CD14-positive monocyte (primary cell): ENCODE results near the gene TMC7. TPM values are rescaled to one million over a fixed set of nuclear protein-coding genes. Genes with fewer than 3 reads are reported as not detected.

Source experiments
- DNase-seq, 3 donors: peaks; one replicate each; pipeline ENCODE4 v3.0.0-alpha.2; 2011 to 2022
- H2AFZ ChIP-seq: 2 replicates; pipeline ENCODE4 v1.6.0; 2012; ENCODE audit warnings: mild to moderate bottlenecking, low read depth, low read length, inconsistent platforms; ENCODE audit not compliant: insufficient read depth, poor library complexity, severe bottlenecking
- H3K27ac ChIP-seq, 2 donors: 1 replicate in 1 of 2; 2 replicates in 1 of 2; pipeline ENCODE4 v1.5.1; 2012 to 2013; ENCODE audit warnings: low read length in 2 of 2, control low read depth in 1 of 2, inconsistent platforms in 1 of 2, low read depth in 1 of 2, mild to moderate bottlenecking in 1 of 2
- H3K27me3 ChIP-seq, 2 donors: one replicate each; pipeline versions ENCODE4 v1.6.0 to v1.6.1; 2011 to 2013; ENCODE audit warnings: low read length in 2 of 2; ENCODE audit not compliant: control insufficient read depth in 2 of 2, insufficient read depth in 2 of 2
- H3K36me3 ChIP-seq, 2 donors: replicated peaks in 1 of 2; 1 replicate in 1 of 2; 2 replicates in 1 of 2; pipeline versions ENCODE4 v1.5.1 to v1.6.1; 2012 to 2013; ENCODE audit warnings: low read length in 2 of 2, control low read depth in 1 of 2, inconsistent platforms in 1 of 2, mild to moderate bottlenecking in 1 of 2; ENCODE audit not compliant: insufficient read depth in 2 of 2, control insufficient read depth in 1 of 2
- H3K4me1 ChIP-seq, 2 donors: 1 replicate in 1 of 2; 2 replicates in 1 of 2; pipeline versions ENCODE4 v1.5.1 to v1.6.1; 2012 to 2013; ENCODE audit warnings: low read length in 2 of 2, control low read depth in 1 of 2, inconsistent platforms in 1 of 2, mild to moderate bottlenecking in 1 of 2, moderate library complexity in 1 of 2; ENCODE audit not compliant: insufficient read depth in 2 of 2, control insufficient read depth in 1 of 2
- H3K4me2 ChIP-seq: replicated peaks from 2 replicates; pipeline ENCODE3; 2012; ENCODE audit warnings: low read length, moderate library complexity, mild to moderate bottlenecking; ENCODE audit not compliant: poor library complexity, severe bottlenecking; ENCODE audit errors: extremely low read depth
- H3K4me3 ChIP-seq, 3 experiments: fragments of 200-600 bp in 1 of 3; sonication (generic) in 1 of 3; replicated peaks in 1 of 3; 1 replicate in 2 of 3; 2 replicates in 1 of 3; pipeline ENCODE4 v1.5.1; 2011 to 2013; ENCODE audit warnings: low read length in 3 of 3, mild to moderate bottlenecking in 3 of 3, control low read depth in 2 of 3, low read depth in 2 of 3, inconsistent platforms in 1 of 3, moderate library complexity in 1 of 3
- H3K79me2 ChIP-seq: 2 replicates; pipeline ENCODE4 v1.6.0; 2012; ENCODE audit warnings: mild to moderate bottlenecking, control low read depth, inconsistent platforms, low read length, moderate library complexity; ENCODE audit not compliant: insufficient read depth
- H3K9ac ChIP-seq: 2 replicates; pipeline ENCODE4 v1.6.0; 2017; ENCODE audit warnings: low read length, mild to moderate bottlenecking; ENCODE audit not compliant: insufficient read depth, poor library complexity, severe bottlenecking
- H3K9me3 ChIP-seq, 2 donors: replicated peaks in 1 of 2; 1 replicate in 1 of 2; 2 replicates in 1 of 2; pipeline versions ENCODE4 v1.5.1 to v1.6.1; 2012 to 2013; ENCODE audit warnings: low read length in 2 of 2, control low read depth in 1 of 2; ENCODE audit not compliant: control insufficient read depth in 1 of 2, insufficient read depth in 1 of 2
- H4K20me1 ChIP-seq: 2 replicates; pipeline ENCODE4 v1.6.0; 2012; ENCODE audit warnings: mild to moderate bottlenecking, low read length, control low read depth, moderate library complexity; ENCODE audit not compliant: insufficient read depth
- H3K27ac Mint-ChIP-seq, 7 donors: one replicate each; pipeline ENCODE4 v1.8.0; 2020; ENCODE audit warnings: mild to moderate bottlenecking in 7 of 7, mixed read lengths in 7 of 7, moderate library complexity in 6 of 7, inconsistent platforms in 2 of 7
- H3K27me3 Mint-ChIP-seq, 3 donors: one replicate each; pipeline ENCODE4 v1.8.0; 2021 to 2022; ENCODE audit warnings: low read depth in 3 of 3, mild to moderate bottlenecking in 3 of 3, mixed read lengths in 3 of 3, moderate library complexity in 3 of 3, inconsistent platforms in 1 of 3
- H3K36me3 Mint-ChIP-seq, 2 donors: one replicate each; pipeline ENCODE4 v1.8.0; 2020; ENCODE audit warnings: mixed read lengths in 2 of 2, inconsistent platforms in 1 of 2, mild to moderate bottlenecking in 1 of 2
- H3K4me1 Mint-ChIP-seq: one replicate; pipeline ENCODE4 v1.8.0; 2020; ENCODE audit warnings: mild to moderate bottlenecking, mixed read lengths
- H3K4me3 Mint-ChIP-seq, 2 donors: one replicate each; pipeline ENCODE4 v1.8.0; 2020; ENCODE audit warnings: mild to moderate bottlenecking in 2 of 2, mixed read lengths in 2 of 2, moderate library complexity in 1 of 2
- H3K9me3 Mint-ChIP-seq, 7 donors: one replicate each; pipeline ENCODE4 v1.8.0; 2020 to 2022; ENCODE audit warnings: mixed read lengths in 7 of 7, mild to moderate bottlenecking in 6 of 7, moderate library complexity in 6 of 7, inconsistent platforms in 2 of 7
- WGBS: methylation state at CpG from one replicate; pipeline ENCODE4 v1.1.5; 2013; ENCODE audit warnings: missing lambda C conversion rate; ENCODE audit not compliant: insufficient coverage; 5-methylcytosine and 5-hydroxymethylcytosine counted together
- intact Hi-C, 2 donors: fragments of 100-400 bp; cut with micrococcal nuclease; formaldehyde crosslinking; loops; one replicate each; pipeline versions ENCODE4 v1.15.0 to v1.15.1; 2023
- polyA plus RNA-seq, 3 donors: library from polyadenylated mRNA; depleted of rRNA in 1 of 3; unstranded in 2 of 3; stranded (reverse) in 1 of 3; fragments of 300-500 nt in 2 of 3; fragments of >200 nt in 1 of 3; fragmentation: Illumina TruSeq in 2 of 3; gene quantifications; 1 replicate in 2 of 3; 2 replicates in 1 of 3; pipeline ENCODE4 v1.2.3, GENCODE V29; 2012 to 2021
- TF ChIP-seq, protein P1 (sequence below): fragments of 200-600 bp; IDR thresholded peaks from one replicate; pipeline ENCODE4 v1.8.0; 2022; ENCODE audit warnings: antibody characterized with exemption, mild to moderate bottlenecking

TMC7 gene
- polyA plus RNA-seq, 3 donors, result not detected

DNA sequence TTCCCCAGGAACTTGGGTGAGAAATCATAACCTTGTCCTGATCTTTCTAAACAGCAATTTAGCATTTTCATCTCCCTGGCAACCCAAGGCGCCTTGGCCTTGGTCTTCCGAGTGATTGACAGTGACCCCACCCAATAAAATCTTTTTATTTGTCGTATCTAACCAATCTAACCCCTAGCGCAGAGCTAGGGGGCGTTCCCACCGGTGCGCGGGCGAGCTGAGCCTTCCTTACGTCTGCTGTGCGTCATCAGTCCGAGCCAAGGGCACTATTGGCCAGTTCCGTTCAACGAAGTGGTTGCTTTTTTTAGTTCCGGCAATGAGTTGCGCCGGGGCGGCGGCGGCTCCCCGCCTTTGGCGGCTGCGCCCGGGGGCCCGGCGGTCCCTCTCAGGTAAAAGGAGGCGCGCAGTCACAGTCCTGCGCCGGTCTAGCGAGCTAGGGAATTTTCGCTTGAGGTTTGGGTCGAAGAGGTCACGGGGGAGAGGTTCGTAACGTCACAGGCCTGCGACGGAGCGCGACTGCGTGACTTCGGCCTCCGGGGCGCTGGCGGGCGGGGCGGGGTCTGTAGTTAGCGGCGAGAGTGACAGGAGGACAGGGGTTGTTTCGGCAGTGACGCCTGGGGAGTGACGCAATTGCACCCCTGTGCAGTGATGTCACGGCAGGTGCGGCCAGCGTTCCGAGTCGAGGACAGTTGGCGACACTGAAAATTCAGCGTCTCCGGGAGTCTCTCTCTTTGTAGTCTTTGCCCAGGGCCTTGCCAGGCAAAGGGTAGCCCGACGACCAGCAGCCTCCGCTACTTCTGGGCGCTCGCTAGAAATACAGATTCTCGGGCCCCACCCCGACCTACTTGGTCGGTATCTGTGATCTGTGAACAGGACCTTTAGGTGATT is 83.9 kb downstream of the TMC7 start, which contains the start of gene COQ7:
Gene COQ7 (plus strand): TSS at position 266 of the 888 bp plus-strand sequence. CDS start 51 bp downstream, at position 317.
- Histone ChIP-seq H4K20me1 (no peaks in the 10 kb centered on the region), H3K4me1 (peaks cover 19 to 21% of the 10 kb centered on the region in 2 donors), H3K27ac (peak within 1 kb of the TSS; percentile 92 to 99), H3K9ac (peak within 1 kb of the TSS; percentile 98), H3K4me3 (peak within 1 kb of the TSS; percentile 61 to 85 (median 76)), H3K9me3 (no peaks in the 10 kb centered on the region), H3K27me3 (no peaks in the 10 kb centered on the region), H3K36me3 (no peaks in the 10 kb centered on the region), H3K79me2 (peaks cover 16% of the 10 kb centered on the region), H3K4me2 (peak within 1 kb of the TSS; percentile 83), H2AFZ (peak within 1 kb of the TSS; percentile 81)
- peak; percentile 100 for DNase-seq
- Mint-ChIP-seq H3K27me3 (peaks cover 0 to 3% (median 2%) of the 10 kb centered on the region in 3 donors), H3K9me3 (no peaks in the 10 kb centered on the region), H3K4me1 (peaks cover 17% of the 10 kb centered on the region), H3K27ac (peak within 1 kb of the TSS; percentile 98 to 99 (median 99)), H3K36me3 (peaks cover 5 to 8% of the 10 kb centered on the region in 2 donors), H3K4me3 (peak within 1 kb of the TSS; percentile 82 to 89)
- TF ChIP-seq, protein P1, sequence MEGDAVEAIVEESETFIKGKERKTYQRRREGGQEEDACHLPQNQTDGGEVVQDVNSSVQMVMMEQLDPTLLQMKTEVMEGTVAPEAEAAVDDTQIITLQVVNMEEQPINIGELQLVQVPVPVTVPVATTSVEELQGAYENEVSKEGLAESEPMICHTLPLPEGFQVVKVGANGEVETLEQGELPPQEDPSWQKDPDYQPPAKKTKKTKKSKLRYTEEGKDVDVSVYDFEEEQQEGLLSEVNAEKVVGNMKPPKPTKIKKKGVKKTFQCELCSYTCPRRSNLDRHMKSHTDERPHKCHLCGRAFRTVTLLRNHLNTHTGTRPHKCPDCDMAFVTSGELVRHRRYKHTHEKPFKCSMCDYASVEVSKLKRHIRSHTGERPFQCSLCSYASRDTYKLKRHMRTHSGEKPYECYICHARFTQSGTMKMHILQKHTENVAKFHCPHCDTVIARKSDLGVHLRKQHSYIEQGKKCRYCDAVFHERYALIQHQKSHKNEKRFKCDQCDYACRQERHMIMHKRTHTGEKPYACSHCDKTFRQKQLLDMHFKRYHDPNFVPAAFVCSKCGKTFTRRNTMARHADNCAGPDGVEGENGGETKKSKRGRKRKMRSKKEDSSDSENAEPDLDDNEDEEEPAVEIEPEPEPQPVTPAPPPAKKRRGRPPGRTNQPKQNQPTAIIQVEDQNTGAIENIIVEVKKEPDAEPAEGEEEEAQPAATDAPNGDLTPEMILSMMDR, result no peak
- 0% methylated on average over 68 of the region's 68 CpGs for WGBS
- intact Hi-C loops, result loop anchor here in 1 of 2 donors (5.0 to 10.0 kb wide), 4 partner anchors 265 to 647 kb away; partner anchors contain the start of genes ARL6IP1, CCP110, GDE1 and IQCK

DNA sequence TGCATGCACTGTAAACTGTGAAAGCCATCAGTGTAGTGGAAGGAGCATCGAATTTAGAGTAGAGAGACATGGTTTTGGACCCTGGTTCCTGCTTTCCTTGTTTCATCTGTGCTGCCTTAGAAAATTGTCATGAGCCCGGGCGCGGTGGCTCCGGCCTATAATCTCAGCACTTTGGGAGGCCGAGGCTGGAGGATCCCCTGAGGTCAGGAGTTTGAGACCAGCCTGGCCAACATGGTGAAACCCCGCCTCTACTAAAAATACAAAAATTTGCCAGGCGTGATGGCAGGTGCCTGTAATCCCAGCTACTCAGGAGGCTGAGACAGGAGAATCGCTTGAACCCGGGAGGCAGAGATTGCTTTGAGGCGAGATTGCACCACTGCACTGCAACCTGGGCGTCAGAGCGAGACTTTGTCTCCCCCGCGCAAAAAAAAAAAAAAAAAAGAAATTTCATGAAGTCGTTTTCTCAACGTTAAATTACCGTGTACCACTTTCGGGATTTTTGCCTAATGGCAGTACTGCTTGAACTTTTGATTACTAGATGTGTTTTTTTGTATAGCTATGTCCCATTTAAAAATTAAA is 84.6 kb downstream of the TMC7 start:
- Histone ChIP-seq H2AFZ (peak overlapping the region; percentile 81), H3K79me2 (peaks cover 16% of the 10 kb centered on the region), H3K27me3 (no peaks in the 10 kb centered on the region), H3K36me3 (no peaks in the 10 kb centered on the region), H3K9me3 (no peaks in the 10 kb centered on the region), H3K4me1 (peaks cover 27 to 29% of the 10 kb centered on the region in 2 donors), H3K27ac (peak overlapping the region; percentile 92 to 99), H3K4me3 (peak overlapping the region; percentile 61 to 85 (median 76)), H3K9ac (peak overlapping the region; percentile 98), H4K20me1 (no peaks in the 10 kb centered on the region), H3K4me2 (peak overlapping the region; percentile 83)
- TF ChIP-seq, protein P1, result no peak
- Mint-ChIP-seq H3K36me3 (peaks cover 5 to 10% of the 10 kb centered on the region in 2 donors), H3K4me3 (peak overlapping the region; percentile 82 to 89), H3K27me3 (no peaks in the 10 kb centered on the region), H3K9me3 (no peaks in the 10 kb centered on the region), H3K27ac (peak overlapping the region; percentile 98 to 99 (median 99)), H3K4me1 (peaks cover 25% of the 10 kb centered on the region)
- 32% methylated on average over 9 of the region's 19 CpGs for WGBS
- DNase-seq, result peak in 1 of 3 donors; percentile 16
- intact Hi-C loops, result loop anchor here in 1 of 2 donors (5.0 to 10.0 kb wide), 4 partner anchors 266 to 646 kb away; partner anchors contain the start of genes ARL6IP1, CCP110, GDE1 and IQCK
